GM18907 (cell line): ENCODE data around the gene SOX12.

Experiments used
- ATAC-seq: cut with Tn5 transposase; IDR thresholded peaks from one replicate; pipeline ENCODE4 v1.9.1; 2021; ENCODE audit warnings: mild to moderate bottlenecking, moderate library complexity; ENCODE audit not compliant: unreplicated experiment

SOX12 gene

DNA sequence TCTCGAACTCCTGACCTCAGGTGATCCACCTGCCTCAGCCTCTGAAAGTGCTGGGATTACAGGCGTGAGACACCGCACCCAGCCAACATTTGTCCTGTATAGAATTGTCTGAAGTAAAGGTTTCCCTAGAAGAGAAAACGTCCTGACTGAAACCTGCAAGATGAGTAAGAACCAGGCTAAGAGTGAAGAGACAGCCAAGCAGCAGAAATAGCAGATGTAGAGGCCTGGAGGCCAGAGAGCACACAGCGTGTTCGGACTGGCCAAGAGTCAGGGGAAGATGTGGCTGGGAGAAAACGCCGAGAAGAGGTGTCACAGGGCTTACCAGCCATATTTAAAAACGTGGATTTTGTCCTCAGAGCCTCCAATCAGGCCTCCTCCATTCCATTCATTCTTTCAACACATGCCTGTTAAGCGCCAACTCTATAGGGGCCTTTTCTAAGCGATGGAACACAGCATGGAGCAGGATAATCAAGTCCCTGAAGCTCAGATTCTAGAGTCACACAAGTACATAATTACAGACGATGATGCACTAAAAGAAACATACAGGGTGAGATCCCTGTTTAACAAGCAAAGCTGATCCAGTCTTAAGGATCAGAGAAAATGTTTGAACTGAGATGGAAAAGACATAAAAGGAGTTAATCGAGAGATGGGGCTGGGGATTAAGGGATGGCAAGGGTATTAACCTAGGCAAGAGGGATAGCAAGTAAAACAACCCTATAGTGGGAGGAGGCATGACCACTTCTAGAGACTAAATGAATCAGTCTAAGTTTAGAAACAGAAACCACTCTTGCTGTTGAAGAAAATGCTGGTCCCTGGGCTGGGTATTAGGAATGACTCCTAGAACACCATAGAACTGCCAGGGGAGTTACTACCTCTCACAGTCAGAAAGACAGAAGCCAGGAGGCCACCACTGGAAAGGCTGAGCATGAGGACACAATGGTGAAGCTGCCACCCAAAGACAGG lies 23.2 kb upstream of the SOX12 start:
- ATAC-seq = no peak

DNA sequence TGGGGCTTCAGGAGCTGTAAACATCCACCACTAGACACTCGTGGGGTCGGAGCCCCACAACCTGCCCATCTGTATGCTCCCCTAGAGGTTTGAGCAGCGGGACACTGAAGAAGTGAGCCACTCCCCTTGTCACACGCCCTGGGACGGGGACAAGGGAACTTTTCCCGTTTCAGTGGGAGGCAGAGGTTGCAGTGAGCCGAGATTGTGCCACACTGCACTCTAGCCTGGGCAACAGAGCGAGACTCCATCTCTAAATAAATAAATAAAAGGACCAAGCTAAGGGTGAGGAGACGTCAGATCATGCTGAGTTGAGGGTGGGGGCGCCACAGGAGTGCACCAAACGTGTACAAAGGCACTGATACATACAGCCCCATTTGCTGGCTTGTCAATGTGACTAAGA lies 19.6 kb upstream of the SOX12 start:
- no peak for ATAC-seq

DNA sequence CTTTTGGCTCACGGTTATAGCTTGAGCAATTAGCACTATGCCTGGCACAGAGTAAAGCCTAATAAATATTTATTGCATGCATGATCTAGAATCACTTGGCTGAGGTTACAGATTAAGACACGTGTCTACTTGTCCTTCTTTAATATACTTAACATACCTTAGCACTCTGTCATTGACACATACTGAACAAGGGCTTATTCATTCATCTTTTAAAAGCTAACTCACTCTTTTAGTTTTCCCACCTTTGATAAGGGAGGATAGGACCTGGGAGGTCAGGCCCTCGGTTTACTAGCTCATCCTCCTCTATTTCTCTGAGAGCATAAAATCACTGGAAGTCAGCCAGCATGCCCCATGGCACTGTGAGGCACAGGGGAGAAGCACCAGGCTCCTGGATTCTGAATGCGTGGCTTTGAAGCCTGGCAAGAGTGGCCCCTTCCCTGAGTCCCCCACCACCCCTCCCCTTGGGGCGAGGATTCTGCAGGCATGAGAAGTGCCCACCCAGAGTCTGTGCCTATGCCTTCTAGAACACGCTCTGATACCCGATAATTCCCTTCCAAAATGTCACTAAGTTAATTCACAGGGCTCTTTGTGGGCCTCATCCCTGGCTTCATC lies 16.8 kb upstream of the SOX12 start:
- ATAC-seq = no peak

DNA sequence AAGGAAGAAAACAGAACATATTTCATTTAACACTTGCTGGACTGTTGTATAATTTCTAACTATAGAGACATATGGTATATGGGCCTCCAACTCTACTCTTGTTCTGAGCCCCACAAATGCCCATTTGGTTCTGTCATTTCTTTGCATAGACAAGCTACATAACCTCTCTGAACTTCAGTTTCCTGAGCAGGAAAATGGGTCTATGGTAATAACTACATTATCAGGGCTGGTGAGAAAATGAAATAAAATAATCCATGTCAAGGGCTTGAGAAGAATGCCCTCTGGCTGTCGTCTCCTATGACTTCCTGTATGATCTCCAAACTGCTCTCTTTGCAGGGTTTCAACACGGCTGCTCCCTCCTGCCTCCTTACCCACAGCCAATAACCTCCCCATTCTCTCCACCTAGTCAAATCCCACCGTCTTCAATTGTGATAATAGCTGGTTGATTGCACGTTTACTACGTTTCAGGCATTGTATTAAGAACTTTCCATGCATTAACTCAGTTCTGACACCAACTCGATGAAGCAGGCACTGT lies 16.0 kb upstream of the SOX12 start:
- no peak for ATAC-seq

DNA sequence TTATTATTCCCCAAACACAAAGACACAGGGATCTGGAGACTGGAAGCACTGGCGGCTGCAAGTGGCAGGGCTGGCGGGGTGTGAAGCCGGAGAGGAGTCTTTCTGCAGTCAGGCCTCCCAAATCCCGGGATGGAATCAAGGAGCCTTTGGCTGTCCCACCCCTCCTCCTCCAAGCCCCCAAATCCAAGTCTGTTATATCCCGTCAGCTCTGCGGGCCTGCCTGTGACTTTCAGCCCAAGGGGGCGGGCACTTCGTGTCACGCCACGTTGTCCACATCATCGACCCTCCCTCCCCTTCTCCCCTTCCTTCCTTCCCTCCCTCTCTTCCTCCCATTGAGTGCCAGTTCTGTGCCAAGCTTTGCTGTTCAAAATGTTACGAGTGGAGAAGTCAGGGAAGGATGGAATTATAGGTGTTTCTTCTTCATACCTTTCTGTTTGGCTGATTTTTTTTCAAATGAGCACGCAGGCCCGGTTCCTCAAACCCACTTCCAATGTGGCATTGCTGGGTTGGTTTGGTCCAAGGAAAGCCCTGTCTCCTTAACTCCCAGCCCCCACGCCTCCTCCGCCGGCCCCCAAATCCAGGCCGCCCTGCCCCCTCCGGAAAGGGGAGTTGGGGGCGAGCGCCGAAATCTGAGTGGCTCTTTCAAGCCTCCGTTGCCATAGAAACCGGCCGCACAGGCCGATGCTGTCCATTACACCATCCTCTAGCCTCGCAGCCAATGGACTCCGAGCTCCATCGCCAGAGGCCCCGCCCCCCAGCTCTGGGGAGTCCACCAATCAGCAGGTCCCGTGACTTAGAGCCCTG lies 15.3 kb upstream of the SOX12 start:
- peak; percentile 96 for ATAC-seq

DNA sequence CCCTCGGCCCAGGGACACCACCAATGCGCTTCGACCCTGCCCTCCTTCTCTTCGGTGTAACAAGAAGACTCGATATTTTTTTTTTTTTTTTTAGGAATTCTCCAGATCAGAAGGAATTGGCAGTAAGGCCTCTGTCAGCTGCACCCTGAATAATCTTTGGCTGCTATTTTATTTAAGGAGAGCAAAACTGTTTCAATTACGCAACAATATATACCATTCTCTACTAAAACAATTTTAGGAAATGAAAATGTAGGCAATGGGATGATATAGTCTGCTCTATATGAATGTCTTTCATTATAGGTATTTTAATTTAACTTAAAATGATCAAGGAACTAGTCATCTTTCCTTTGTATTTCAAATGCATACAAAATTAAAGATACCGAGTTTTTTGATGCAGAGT lies 14.7 kb upstream of the SOX12 start:
- no peak for ATAC-seq

DNA sequence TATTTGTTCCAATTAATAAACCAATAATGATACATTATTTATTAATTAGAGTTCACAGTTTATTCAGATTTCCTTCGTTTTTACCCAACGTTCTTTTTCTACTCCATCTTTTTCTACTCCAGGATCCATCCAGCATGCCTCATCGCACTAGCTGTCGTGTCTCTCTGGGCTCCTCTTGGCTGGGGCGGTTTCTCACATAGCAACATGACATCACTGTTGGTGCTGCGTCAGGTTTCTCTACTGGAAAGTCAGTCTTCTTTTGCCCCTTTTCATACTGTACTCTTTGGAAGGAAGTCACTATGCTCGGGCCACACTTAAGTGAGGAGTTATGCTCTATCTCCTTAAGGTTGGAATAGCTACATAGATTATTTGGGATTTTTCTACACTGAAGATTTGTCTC lies 13.7 kb upstream of the SOX12 start:
- no peak for ATAC-seq

DNA sequence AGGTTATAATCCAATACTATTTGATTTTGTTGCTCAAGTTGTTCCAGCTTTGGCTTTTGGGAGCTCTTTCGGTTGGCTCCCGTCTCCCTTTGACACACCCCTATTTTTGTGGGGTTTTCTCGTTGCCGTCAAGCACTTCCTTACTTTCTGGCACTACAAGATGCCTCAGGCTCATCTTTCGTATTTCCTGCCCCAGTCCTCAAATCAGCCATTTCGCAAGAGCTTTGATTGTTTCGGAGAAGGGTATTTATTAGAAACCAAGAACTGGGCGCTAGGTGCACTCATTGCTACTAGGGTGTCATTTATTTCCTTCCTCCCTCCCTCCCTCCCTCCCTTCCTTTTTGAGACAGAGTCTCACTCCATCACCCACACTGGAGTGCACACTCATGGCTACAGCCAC lies 13.3 kb upstream of the SOX12 start:
- no peak for ATAC-seq

DNA sequence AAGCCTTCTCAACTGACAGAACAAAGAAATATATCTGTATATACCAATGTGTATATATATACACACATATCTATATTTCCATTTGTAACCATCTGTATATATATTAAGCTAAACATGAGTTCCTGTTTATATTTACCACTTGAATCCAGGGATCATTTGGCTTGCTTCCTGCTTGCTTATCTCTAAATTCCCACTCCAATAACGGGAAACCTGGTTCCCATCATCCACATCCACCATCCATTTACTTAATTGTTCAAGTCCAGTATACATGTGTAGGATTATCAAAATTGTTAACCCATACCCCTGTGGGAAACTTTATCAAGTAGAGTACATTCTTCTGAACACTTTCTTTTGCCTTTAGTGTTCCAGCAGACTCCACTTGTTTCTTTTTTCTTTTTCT lies 12.5 kb upstream of the SOX12 start:
- no peak for ATAC-seq

DNA sequence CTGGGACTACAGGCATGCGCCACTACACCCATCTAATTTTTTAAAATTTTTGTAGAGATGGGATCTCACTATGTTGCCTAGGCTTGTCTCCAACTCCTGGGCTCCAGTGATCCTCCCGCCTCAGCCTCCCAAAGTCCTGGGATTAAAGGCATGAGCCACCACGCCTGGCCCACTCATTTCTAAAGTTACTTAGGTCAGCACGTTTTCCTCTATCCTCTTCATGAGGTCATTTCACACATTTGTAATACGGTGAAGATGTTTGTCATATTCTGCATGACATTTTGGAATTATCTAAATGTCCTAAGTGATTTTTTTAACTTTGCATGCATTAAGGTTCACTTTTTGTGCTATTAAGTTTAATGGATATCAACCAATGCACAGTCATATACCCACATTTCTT lies 11.9 kb upstream of the SOX12 start:
- ATAC-seq = no peak

DNA sequence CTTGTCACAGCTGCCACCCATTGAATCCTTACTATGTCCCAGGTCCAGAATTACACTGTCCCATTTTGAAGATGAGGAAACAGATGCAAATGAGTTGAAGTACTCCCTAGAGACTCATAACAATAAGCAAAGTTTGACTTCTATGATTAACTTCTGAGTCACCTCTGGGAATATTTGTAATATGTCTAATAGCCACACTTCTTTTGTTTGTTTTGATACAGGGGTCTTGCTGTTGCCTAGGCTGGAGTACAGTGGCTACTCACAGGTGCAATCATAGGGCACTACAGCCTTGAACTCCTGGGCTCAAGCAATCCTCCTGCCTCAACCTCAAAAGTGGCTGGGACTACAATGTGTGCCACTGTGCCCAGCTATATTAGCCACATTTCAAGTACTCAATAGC lies 11.4 kb upstream of the SOX12 start:
- ATAC-seq = no peak

DNA sequence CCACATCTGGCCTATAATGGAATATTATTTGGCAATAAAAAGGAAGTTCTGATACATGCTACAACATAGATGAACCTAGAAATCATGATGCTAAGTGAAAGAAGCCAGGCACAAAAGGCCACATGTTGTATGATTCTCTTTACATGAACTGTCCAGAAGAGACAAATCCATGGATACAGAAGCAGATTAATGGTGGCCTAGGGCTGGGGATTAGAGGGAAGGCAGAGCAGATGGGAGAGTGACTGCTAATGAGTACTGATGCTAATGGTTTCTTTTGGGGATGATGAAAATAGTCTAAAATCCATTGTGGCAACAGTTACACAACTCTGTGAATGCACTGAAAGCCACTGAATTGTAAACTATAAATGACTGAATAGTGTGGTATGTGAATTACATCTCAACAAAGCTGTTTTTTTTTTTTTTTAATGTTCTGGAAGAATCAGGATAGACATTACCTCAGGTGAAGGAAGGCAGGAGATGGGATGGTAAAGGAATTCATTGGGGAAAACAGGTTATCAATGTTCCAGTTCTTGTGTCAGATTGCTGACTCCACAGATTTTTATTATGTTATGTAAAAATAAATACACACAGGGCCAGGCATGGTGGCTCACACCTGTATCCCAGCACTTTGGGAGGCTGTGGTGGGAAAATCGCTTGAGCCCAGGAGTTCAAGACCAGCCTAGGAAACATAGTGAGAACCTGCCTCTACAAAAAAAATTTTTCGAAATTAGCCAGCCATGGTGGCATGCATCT lies 8.9 kb upstream of the SOX12 start:
- no peak for ATAC-seq

DNA sequence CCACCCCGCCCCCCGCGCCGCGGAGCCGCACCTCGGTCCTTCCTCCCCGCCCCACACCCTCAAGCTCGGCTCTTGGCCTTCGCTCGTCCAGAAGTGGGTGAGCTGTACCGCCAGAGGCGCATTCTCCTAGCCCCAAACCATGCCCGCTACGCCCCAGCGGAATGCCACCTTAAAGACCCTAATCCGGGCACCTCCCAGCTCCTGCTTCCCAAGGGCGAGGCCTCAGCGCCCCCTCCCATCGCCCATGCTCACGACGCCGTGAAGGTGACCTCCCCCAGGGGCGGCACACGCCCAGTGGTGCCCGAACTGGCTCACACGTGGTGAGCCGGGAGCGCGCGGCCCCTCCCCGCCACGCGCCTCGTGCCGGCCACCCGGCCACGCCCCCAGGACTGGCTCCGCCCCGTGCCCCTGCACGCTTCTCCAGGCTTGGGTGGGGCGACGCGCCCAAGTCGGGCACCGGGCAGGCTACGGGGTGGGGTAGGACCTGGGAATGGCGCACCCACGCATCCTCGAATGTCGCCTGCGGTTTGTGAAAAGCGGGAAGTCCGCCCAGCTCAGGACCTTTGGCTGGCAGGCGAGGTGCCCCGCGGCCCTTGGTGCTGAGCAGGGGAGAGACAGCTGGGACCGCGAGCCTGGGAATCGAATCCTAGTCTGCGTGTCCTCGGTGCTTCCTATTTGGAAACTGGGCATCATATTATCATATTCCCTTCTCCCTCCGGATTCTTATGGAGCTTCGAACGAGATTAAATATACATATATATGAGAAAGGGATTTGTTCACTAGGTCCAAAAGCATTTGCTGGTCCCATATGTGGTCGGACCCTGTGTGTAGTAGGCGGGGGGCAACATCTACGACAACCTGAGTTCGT lies 941 bp upstream of the SOX12 start:
- peak; percentile 50 for ATAC-seq

DNA sequence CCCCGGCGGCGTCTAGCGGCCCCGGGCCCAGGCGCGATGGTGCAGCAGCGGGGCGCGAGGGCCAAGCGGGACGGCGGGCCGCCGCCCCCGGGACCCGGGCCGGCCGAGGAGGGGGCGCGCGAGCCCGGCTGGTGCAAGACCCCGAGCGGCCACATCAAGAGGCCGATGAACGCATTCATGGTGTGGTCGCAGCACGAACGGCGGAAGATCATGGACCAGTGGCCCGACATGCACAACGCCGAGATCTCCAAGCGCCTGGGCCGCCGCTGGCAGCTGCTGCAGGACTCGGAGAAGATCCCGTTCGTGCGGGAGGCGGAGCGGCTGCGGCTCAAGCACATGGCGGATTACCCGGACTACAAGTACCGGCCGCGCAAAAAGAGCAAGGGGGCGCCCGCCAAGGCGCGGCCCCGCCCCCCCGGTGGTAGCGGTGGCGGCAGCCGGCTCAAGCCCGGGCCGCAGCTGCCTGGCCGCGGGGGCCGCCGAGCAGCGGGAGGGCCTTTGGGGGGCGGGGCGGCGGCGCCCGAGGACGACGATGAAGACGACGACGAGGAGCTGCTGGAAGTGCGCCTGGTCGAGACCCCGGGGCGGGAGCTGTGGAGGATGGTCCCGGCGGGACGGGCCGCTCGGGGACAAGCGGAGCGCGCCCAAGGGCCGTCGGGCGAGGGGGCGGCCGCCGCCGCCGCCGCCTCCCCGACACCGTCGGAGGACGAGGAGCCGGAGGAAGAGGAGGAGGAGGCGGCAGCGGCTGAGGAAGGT lies 715 bp downstream of the SOX12 start:
- ATAC-seq = peak; percentile 12

DNA sequence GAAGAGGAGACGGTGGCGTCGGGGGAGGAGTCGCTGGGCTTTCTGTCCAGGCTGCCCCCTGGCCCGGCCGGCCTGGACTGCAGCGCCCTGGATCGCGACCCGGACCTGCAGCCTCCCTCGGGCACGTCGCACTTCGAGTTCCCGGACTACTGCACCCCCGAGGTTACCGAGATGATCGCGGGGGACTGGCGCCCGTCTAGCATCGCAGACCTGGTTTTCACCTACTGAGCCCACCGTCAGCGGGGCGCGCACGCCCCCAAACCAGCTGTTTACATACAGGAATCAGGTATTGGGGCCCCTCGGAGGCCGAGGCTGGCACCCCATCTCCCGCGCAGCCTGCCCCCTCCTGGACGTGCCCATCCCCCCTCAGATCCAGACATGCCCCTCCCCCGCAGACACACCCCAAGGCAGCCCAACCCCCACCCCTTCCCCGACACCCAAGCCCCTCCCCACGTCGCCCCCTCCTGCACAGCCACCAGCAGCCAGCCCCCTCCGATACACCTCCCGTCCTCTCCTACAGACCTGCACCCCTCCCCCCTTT lies 1.4 kb downstream of the SOX12 start:
- ATAC-seq = no peak

DNA sequence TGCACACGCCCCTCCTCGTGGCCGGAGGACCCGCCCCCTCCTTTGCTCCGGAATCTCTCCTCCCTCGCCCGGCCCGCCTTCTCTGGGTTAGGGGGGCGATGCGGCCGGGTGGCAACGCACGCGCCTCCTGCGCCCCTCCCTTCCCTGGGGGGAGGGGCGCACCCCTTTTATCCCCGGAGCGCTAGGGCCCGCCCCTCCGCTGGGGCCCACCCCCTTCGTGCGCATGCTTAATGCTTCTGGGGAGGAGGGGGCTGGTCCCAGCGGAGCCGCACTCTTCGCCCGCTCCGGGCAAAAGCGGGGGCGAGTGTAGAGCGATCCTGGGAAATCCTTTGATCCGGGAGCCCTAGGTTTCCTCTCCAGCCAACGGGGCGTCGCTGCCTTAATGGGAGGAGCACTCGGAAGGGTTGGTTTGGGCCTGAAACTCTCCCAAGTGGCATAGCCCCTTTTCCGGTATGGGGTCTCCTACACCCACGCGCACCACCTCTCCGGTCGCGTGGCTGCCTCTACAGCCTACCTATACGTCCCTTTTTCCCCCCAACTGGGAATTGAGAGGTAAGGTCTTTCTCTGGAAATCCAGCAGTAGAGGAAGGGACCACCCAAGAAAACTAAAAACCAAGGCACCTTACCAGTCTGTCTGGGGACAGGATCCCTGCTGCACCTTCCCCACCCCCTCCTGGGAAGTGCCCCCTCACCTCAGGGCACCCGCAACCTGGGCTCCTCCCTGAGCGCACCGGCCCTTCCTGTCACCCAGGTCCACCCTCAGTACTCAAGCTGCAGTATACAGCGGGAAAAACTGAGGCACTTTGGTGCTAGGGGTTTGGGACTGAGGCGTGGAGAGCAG lies 2.1 kb downstream of the SOX12 start:
- ATAC-seq = no peak

DNA sequence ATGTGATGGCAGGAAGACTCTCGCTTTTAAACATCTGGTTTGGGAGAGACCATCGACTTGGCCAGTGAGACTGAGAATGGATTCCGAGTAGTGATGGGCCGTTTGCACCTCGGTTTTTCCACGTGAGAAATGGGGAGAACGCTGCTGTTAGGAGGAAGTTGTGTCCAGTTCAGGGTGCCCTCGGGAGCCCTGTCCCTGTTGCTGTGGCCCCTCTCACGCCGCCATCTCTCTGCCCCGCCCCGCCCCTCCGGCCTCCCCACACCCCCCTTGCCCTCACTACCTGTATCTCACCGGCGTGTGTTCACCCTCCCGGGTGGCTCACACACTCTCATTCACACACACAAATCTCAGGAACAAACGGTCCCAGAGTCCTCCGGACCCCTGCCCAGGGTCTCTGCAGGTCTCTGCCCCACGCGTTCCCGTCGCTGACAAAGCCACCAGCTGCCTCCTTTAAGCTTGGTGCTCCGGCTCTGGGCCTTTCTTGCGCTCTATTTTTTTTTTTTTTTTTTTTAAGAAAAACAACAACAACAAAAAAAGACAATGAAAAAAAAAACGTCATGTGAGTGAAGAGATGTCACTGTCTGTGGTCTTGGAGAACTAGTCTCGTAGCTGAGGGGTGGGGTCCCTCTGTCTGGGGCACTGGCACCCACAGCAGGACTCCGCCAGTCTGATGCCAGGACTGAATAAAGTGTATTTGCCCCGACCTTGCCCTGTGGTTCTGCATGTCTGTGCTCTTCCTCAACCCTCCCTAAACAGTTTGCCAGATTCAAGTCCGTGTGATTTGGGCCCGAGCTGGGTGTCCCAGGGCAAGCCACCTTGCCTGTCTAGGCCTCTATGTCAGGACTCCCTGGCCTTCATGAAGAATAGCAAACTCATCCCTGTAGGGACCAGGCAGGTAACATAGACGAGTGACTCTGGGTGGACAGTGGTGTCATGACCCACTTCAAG lies 2.9 kb downstream of the SOX12 start:
- ATAC-seq = no peak
